ENCODE data around the gene AQR. TPM values are rescaled to one million over a fixed set of nuclear protein-coding genes. Genes with fewer than 3 reads are reported as not detected.

AQR gene
- total RNA-seq, 1 experiment from 2014 or later: 30.7 TPM

GRCh38 chr15:34802371-34802770, 167.2 kb downstream of the AQR start:
- DNase-seq (ENCODE audit: low read depth, low spot score) (no peak), ATAC-seq (no peak)
- H3K9me3 ChIP-seq (ENCODE audit: control insufficient read depth in 1 of 2, insufficient read depth in 1 of 2, low read depth in 1 of 2, low read length in 2 of 2): no peaks in the 10 kb centered on the region
- no peak overlapping the region for H3K27ac ChIP-seq (ENCODE audit: low read depth, low read length)
- no peak for TF ChIP-seq RAD21 (IDR thresholded peaks at IDR 0.05; ENCODE audit: low read depth)
- no peak for TF ChIP-seq CEBPB (IDR thresholded peaks at IDR 0.05; ENCODE audit: low read depth)
- TF ChIP-seq EGR1 (IDR thresholded peaks at IDR 0.05; ENCODE audit: low read depth): no peak
- TF ChIP-seq EZH2 (IDR thresholded peaks at IDR 0.05): no peak
- no peak for TF ChIP-seq SRF (IDR thresholded peaks at IDR 0.05; ENCODE audit: low read depth)
- no peak for TF ChIP-seq ZNF274 (IDR thresholded peaks at IDR 0.05; ENCODE audit: low read depth, low read length)
- TF ChIP-seq POLR2A (IDR thresholded peaks at IDR 0.05; ENCODE audit: borderline replicate concordance, extremely low read depth, insufficient read depth, insufficient read length): no peak
- TF ChIP-seq JUND (IDR thresholded peaks at IDR 0.05): no peak
- TF ChIP-seq, protein P1, sequence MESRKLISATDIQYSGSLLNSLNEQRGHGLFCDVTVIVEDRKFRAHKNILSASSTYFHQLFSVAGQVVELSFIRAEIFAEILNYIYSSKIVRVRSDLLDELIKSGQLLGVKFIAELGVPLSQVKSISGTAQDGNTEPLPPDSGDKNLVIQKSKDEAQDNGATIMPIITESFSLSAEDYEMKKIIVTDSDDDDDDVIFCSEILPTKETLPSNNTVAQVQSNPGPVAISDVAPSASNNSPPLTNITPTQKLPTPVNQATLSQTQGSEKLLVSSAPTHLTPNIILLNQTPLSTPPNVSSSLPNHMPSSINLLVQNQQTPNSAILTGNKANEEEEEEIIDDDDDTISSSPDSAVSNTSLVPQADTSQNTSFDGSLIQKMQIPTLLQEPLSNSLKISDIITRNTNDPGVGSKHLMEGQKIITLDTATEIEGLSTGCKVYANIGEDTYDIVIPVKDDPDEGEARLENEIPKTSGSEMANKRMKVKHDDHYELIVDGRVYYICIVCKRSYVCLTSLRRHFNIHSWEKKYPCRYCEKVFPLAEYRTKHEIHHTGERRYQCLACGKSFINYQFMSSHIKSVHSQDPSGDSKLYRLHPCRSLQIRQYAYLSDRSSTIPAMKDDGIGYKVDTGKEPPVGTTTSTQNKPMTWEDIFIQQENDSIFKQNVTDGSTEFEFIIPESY (IDR thresholded peaks at IDR 0.05; ENCODE audit: extremely low read depth, insufficient replicate concordance, low read length): no peak
- TF ChIP-seq YY1 (IDR thresholded peaks at IDR 0.05; ENCODE audit: extremely low read depth, insufficient replicate concordance, low read depth, low read length): no peak
- no peak for TF ChIP-seq FOSL1 (IDR thresholded peaks at IDR 0.05; ENCODE audit: low read depth)
- TF ChIP-seq ZFX (IDR thresholded peaks at IDR 0.05): no peak
- TF ChIP-seq, protein P2, sequence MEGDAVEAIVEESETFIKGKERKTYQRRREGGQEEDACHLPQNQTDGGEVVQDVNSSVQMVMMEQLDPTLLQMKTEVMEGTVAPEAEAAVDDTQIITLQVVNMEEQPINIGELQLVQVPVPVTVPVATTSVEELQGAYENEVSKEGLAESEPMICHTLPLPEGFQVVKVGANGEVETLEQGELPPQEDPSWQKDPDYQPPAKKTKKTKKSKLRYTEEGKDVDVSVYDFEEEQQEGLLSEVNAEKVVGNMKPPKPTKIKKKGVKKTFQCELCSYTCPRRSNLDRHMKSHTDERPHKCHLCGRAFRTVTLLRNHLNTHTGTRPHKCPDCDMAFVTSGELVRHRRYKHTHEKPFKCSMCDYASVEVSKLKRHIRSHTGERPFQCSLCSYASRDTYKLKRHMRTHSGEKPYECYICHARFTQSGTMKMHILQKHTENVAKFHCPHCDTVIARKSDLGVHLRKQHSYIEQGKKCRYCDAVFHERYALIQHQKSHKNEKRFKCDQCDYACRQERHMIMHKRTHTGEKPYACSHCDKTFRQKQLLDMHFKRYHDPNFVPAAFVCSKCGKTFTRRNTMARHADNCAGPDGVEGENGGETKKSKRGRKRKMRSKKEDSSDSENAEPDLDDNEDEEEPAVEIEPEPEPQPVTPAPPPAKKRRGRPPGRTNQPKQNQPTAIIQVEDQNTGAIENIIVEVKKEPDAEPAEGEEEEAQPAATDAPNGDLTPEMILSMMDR (IDR thresholded peaks at IDR 0.05 in 2 of 3, conservative IDR thresholded peaks at IDR 0.05 in 1 of 3; ENCODE audit: borderline replicate concordance in 1 of 3, insufficient read depth in 1 of 3, low read depth in 2 of 3, low read length in 2 of 3): no peak
- no peak for TF ChIP-seq SP1 (IDR thresholded peaks at IDR 0.05; ENCODE audit: low read depth)
- TF ChIP-seq EZH2phosphoT487 (IDR thresholded peaks at IDR 0.05; ENCODE audit: borderline replicate concordance): no peak
- no peak for TF ChIP-seq ELF1 (IDR thresholded peaks at IDR 0.05; ENCODE audit: borderline replicate concordance, low read depth)
- ChIA-PET CTCF (no interaction called here), RAD21 (ENCODE audit: low non-redundant PET in 1 of 2, low total read pairs in 2 of 2, uncharacterized antibody in 2 of 2, unreplicated experiment in 2 of 2) (no interaction called here), POLR2A (no interaction called here)
- H3K27me3 ChIP-seq (ENCODE audit: insufficient read depth, low read length): no peaks in the 10 kb centered on the region; the same call in none of the 2 replicates
- no peak overlapping the region for H2AFZ ChIP-seq (ENCODE audit: low read depth, low read length, poor library complexity, severe bottlenecking)
- no peak overlapping the region for H3K4me2 ChIP-seq (ENCODE audit: low read length)
- H3K9ac ChIP-seq (ENCODE audit: low read length): no peak overlapping the region
- no peaks in the 10 kb centered on the region for H3K36me3 ChIP-seq (ENCODE audit: control insufficient read depth in 1 of 2, insufficient read depth in 2 of 2, low read length in 2 of 2)
- H4K20me1 ChIP-seq (ENCODE audit: insufficient read depth): no peaks in the 10 kb centered on the region
- no TSS peak for BruUV-seq (replicated peaks)
- H3K79me2 ChIP-seq (ENCODE audit: insufficient read depth, low read length): no peaks in the 10 kb centered on the region
- H3K4me3 ChIP-seq (replicated peaks in 1 of 2; ENCODE audit: low read depth in 1 of 2, low read length in 2 of 2): no peak overlapping the region
- H3K9me2 ChIP-seq (ENCODE audit: insufficient read depth): no peaks in the 10 kb centered on the region
- no peaks in the 10 kb centered on the region for H3K4me1 ChIP-seq (ENCODE audit: control insufficient read depth in 1 of 2, insufficient read depth in 2 of 2, low read length in 2 of 2)
- intact Hi-C loops (cut with micrococcal nuclease): loop anchor here (2.0 kb wide), 1 partner anchor 18 kb away; no protein-coding TSS in a partner anchor

Other genes with a start within 250 kb of the AQR start
- not detected for gene GJD2, start 214.7 kb downstream of the AQR start, total RNA-seq (2021; ENCODE audit: unreplicated experiment)
- gene ACTC1, start 174.2 kb downstream of the AQR start, total RNA-seq (2021; ENCODE audit: unreplicated experiment): not detected
- gene ZNF770, start 18.5 kb upstream of the AQR start, total RNA-seq (2021; ENCODE audit: unreplicated experiment): 70.7 TPM
- gene NANOGP8, start 115.6 kb upstream of the AQR start, total RNA-seq (2021; ENCODE audit: unreplicated experiment): not detected